KOPT-K1 (cell line): ENCODE results near the gene GRAP2.

Source experiments
- H3K27ac ChIP-seq: fragments of 200-600 bp; sonication (generic); 2 replicates; pipeline ENCODE4 v1.5.1; 2016; ENCODE audit warnings: antibody characterized with exemption, mild to moderate bottlenecking, low read depth, low read length; ENCODE audit not compliant: poor library complexity, severe bottlenecking
- H3K36me3 ChIP-seq: fragments of 200-600 bp; sonication (generic); 2 replicates; pipeline ENCODE4 v1.5.1; 2017; ENCODE audit warnings: antibody characterized with exemption, mild to moderate bottlenecking, low read length, moderate library complexity; ENCODE audit not compliant: insufficient read depth
- H3K9me3 ChIP-seq: fragments of 200-600 bp; sonication (generic); 2 replicates; pipeline ENCODE4 v1.5.1; 2017; ENCODE audit warnings: antibody characterized with exemption, low read length, mild to moderate bottlenecking; ENCODE audit not compliant: insufficient read depth, poor library complexity, severe bottlenecking

GRAP2 gene

DNA sequence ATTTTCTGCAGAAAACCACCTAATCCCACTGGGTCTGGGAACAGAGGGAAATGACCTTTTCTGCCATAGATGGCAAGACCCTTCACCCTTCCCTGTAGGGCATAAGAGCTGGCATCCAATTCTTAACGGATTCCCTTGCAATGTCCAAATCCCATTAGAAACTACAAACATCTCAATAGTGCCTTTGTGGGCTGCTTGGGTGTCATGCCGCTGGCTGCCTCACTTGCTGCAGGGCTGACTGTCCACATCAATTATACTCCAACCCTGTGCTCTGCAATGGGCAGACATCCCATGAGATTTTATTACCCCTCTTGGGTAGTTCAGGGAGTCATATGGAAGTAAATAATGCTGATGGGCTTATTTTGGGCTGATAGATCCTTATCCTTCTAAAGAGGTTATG lies 7.3 kb downstream of the GRAP2 start:
- H3K9me3 ChIP-seq: no peaks in the 10 kb centered on the region
- H3K36me3 ChIP-seq: peaks cover 11% of the 10 kb centered on the region; the same call in 1 of the 2 replicates
- H3K27ac ChIP-seq: peak overlapping the region; percentile 94

DNA sequence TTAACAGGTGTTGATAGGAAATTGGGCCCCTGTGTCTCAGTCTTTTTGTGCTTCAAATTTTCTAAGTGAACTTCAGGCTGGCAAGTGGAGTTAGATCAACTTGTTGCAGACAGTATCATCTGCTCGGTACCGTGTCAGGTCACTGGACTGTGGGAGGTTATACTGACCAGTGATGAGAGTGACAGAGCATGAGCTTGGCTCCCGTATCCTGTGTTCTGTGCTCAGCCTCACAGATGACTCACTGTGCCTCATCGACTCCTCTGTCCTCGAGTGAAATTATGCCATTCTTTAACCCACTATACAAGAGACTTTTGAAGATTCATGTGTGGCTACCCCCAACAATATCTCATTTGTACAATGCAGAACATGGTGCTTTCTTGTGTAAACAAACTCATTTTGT lies 7.9 kb downstream of the GRAP2 start:
- Histone ChIP-seq H3K9me3 (no peaks in the 10 kb centered on the region), H3K27ac (peak overlapping the region; percentile 94), H3K36me3 (peaks cover 11% of the 10 kb centered on the region; the same call in 1 of the 2 replicates)

- Histone ChIP-seq H3K36me3 (peaks cover 6% of the 10 kb centered on the region; the same call in 1 of the 2 replicates), H3K9me3 (no peaks in the 10 kb centered on the region), H3K27ac (peak overlapping the region; percentile 27)
Observed at GRCh38 chr22:39910876-39911613, 10.2 kb downstream of the GRAP2 start.

GRCh38 chr22:39913321-39913720 lies 12.4 kb downstream of the GRAP2 start:
- H3K9me3 ChIP-seq: no peaks in the 10 kb centered on the region
- peak overlapping the region; percentile 40 for H3K27ac ChIP-seq
- peaks cover 6% of the 10 kb centered on the region; the same call in 1 of the 2 replicates for H3K36me3 ChIP-seq

DNA sequence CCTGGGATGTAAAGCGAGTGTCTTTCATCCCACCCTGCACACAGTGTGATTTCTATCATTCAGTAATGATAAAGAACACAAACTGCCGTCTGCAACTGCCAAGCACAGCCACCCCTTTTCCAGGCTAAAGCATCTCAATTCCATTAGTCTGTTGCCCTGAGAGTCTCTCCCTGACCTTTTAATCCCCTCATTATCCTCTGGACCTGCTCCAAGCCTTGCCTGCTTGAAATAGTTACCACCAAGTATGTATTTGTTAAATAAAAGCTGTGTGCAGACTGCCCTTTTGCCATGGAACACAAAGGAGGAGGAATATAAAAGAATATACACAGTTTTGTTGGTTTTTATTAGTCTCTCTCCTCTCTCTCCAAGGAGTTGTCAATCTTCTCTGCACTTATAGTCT lies 13.0 kb downstream of the GRAP2 start:
- peak overlapping the region; percentile 40 for H3K27ac ChIP-seq
- peaks cover 6% of the 10 kb centered on the region; the same call in 1 of the 2 replicates for H3K36me3 ChIP-seq
- H3K9me3 ChIP-seq: no peaks in the 10 kb centered on the region

GRCh38 chr22:39914584-39914983 lies 13.7 kb downstream of the GRAP2 start:
- Histone ChIP-seq H3K36me3 (peaks cover 6% of the 10 kb centered on the region; the same call in 1 of the 2 replicates), H3K9me3 (no peaks in the 10 kb centered on the region), H3K27ac (peak overlapping the region; percentile 40)

GRCh38 chr22:39915295-39915726 lies 14.4 kb downstream of the GRAP2 start:
- peaks cover 6% of the 10 kb centered on the region; the same call in 1 of the 2 replicates for H3K36me3 ChIP-seq

GRCh38 chr22:39916496-39916895 lies 15.6 kb downstream of the GRAP2 start:
- H3K36me3 ChIP-seq: peaks cover 3% of the 10 kb centered on the region; the same call in 1 of the 2 replicates
- no peaks in the 10 kb centered on the region for H3K9me3 ChIP-seq
- H3K27ac ChIP-seq: peak overlapping the region; percentile 40

More at GRCh38 chr22:39915295-39915726, 14.4 kb downstream of the GRAP2 start:
- H3K27ac ChIP-seq: peak overlapping the region; percentile 40
- no peaks in the 10 kb centered on the region for H3K9me3 ChIP-seq

DNA sequence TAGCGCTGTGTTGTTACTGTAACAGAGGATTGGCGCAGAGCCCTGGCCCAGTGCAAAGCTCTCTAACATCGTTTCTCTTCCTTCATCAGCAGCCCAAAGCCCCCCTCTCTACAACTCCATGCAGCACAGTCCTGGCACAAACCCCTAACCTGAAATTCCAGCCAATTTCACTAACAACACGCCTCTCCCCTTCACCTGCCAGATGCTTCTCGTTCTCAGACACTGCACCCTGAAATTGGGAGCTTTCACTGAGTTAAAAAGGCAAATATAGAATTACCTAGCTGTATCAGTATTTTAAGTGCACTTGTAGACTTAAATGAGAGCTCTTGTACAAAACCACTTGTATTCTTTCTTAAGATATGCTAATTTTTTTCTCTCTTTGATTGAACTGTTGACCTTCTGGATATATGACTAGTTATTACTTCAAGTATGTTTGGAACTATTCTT lies 16.3 kb downstream of the GRAP2 start:
- Histone ChIP-seq H3K9me3 (no peaks in the 10 kb centered on the region), H3K36me3 (no peaks in the 10 kb centered on the region), H3K27ac (peak overlapping the region; percentile 99)

GRCh38 chr22:39917776-39918495 lies 17.1 kb downstream of the GRAP2 start:
- no peaks in the 10 kb centered on the region for H3K9me3 ChIP-seq
- peak overlapping the region; percentile 99 for H3K27ac ChIP-seq
- no peaks in the 10 kb centered on the region for H3K36me3 ChIP-seq

DNA sequence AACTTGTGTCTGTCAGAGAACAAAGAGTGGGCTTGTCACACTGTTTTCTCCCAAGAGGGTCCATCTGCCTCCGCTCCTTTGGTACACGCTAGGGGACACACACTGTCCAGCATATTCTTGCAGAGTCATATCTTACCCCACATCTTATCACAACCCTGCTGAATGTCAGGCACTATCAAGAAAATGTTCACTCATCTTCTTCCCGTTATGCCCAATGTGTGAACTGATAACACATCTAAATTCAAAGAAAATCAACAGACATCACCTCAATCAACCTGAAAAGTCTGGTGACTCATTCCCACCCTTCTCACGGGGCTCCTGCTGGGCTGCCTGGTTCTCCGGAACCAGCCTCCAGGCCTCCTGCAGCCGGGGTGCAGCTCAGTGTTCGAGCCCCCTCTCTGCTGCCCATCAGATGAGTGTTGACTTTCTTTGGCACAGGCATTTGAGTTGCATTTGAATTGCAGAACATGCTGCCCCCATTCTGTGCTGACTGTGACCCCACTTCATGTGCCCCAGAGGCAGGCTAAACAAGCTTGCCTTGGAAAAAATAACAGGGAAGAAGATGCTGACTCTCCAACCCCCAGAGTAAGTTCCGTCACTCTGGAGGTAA lies 19.4 kb downstream of the GRAP2 start:
- no peaks in the 10 kb centered on the region for H3K36me3 ChIP-seq
- H3K9me3 ChIP-seq: no peaks in the 10 kb centered on the region
- peak overlapping the region; percentile 99 for H3K27ac ChIP-seq

DNA sequence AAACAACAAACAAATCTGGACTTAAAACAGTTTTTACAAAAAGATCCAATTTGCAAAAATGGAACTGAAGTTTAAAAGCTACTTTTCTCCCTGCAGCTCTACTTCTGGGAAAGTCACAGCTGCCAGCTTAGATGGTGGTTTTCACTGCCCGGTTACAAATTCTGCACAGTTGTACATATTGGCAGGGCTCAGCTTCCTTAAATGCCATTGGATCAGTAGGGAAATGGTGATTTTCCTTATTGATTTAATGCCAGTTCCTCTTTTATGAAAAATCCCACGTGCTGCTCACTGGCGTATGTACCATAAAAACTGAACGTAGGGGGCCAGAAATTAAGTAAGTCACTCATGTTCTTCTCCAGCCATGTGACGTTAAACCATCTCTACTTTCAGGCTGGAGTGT lies 22.8 kb downstream of the GRAP2 start:
- H3K9me3 ChIP-seq: no peaks in the 10 kb centered on the region
- H3K36me3 ChIP-seq: no peaks in the 10 kb centered on the region
- peak overlapping the region; percentile 99 for H3K27ac ChIP-seq

DNA sequence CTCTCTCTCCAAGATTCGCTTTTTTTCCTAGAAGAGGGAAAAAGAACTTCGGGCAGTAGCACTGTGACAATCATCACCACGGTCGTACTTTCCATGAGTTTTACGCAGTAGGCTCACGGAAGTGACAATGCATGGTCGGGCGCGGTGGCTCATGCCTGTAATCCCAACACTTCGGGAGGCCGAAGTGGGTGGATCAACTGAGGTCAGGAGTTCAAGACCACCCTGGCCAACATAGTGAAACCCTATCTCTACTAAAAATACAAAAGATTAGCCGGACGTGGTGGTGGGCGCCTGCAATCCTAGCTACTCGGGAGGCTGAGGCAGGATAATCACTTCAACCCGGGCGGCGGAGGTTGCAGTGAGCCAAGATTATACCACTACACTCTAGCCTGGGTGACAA lies 23.4 kb downstream of the GRAP2 start:
- no peaks in the 10 kb centered on the region for H3K36me3 ChIP-seq
- no peaks in the 10 kb centered on the region for H3K9me3 ChIP-seq
- peak overlapping the region; percentile 99 for H3K27ac ChIP-seq

GRCh38 chr22:39925273-39925672 lies 24.4 kb downstream of the GRAP2 start:
- no peaks in the 10 kb centered on the region for H3K9me3 ChIP-seq

More at GRCh38 chr22:39925273-39925672, 24.4 kb downstream of the GRAP2 start:
- Histone ChIP-seq H3K36me3 (0 out of 2 replicates have a peak, but pooled peaks cover 3% of the 10 kb centered on the region), H3K27ac (peak overlapping the region; percentile 99)
